HG02885 (cell line): ENCODE results near the gene CHPF.

Experiments
- ATAC-seq: cut with Tn5 transposase; IDR thresholded peaks from one replicate; pipeline ENCODE4 v1.9.1; 2021; ENCODE audit warnings: mild to moderate bottlenecking; ENCODE audit not compliant: unreplicated experiment, poor library complexity

Gene CHPF

DNA sequence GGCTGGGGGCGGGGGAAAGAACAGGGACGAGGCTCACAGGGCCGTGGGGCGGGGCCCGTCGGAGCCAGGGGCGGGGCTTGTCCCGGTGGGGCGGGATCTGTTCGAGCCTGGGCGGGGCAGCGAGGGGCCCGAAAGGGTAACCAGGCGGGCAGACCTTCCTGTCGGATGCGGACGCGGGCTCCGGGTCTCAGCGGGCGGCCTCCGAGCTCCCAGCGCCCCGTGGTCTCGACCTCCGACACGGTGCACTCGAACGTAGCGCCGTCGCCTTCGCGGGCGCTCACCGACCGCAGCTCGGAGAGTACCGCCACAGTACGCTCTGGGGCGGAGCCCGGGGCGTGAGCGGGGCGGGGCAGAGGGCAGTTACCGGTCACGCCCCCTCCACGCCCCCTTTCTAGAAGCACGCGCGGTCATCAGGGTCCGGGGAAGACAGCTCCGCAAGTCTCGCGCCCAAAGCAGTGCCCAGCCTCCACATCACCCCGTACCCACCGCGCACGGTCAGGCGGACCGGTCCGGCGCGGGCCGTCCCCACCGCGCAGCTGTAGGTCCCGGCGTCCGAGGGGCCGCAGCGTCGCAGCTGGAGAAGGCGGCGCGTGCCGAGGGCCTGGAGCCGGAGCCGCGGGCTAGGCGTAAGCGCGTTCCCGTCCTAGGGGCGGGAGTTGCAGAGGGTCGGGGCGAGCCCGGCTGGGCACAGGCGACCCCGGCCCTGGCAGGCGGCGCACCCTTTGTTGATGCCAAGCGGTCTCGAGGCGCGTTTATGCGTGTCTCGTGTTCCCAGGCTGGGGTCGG lies 9.0 kb upstream of the CHPF start:
- ATAC-seq = peak; percentile 95

DNA sequence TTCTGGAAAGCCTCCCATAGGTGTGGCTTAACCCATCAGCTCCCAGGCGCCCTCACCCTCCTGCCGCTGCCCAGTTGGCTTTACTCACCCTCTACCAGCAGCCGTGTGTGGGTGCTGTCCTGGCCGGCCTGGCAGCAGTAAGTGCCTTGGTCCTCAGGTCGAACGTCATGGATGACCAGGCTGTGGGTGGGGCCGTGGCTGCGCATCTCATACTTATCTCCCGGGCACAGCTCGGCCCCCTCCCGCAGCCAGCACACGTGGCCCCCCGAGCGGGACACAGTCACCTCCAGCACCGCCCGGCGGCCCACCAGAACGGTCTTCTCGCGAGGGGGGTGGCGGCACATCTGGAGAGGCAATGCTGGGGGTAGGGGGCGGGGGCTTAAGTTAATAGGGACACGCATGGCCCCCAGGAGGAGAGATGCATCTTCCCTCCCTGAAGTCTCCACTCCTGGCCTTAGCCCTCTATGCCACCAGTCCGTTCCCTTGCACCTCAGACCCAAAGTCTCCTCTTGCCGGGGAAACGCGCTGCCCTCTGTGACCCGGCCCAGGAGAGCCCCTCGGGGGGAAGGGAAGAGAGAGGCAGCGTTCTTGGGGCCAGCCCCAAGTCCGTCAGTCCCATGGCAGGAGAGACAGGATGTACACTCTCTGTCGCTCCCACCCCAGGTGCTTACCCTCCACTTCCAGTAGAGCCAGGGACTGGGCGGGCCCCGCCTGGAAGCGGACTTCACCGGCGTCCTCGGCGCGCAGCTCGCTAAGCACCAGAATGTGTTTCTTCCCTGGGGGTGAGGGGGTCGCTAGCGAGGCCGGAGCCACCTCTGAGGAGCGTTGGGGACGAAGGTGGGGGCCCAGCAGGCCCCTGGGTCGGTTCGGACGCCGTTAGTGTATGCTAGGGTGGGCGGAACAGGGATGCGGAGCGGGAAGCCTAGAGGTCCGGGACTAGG lies 8.1 kb upstream of the CHPF start:
- ATAC-seq = peak; percentile 4

DNA sequence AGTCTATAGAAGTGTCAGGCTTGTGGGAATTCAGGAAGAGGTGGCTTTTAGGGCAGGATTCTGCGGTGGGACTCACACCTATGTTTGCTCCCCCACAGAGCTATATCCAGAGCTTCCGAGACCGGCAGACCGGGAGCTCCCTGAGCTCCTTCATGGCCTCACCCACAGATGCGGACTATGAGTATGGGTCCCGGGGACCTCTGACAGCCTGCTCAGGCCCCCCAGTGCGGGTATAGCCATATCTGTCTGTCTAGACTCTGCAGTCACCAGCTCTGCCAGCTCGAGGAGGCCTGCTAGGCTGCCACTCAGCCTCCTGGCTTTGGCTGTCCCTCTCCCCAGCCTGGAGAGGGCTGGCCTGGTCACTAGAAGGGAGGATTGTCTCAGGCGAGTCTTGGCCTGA lies 6.0 kb upstream of the CHPF start:
- no peak for ATAC-seq

DNA sequence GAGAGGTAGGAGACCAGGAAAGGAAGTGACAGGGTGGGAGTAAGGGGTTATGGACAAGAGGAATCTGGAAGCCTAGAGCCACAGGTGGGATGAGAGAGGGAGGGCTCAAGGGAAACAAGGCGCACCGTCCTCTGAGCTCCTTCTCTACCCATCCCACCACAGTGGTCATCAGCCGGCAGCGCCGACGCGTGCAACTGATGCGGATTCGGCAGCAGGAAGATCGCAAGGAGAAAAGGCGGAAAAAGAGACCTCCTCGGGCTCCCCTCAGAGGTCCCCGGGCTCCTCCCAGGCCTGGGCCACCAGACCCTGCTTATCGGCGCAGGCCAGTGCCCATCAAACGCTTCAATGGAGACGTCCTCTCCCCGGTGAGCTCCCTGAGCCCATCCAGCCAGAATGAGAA lies 5.4 kb upstream of the CHPF start:
- no peak for ATAC-seq

DNA sequence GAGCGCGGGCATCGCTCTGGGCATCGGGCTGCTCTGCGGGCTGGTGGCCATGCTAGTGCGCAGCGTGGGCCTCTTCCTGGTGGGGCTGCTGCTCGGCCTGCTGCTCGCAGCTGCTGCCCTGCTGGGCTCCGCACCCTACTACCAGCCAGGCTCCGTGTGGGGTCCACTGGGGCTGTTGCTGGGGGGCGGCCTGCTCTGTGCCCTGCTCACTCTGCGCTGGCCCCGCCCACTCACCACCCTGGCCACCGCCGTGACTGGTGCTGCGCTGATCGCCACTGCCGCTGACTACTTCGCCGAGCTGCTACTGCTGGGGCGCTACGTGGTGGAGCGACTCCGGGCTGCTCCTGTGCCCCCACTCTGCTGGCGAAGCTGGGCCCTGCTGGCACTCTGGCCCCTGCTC lies 4.0 kb upstream of the CHPF start:
- ATAC-seq = no peak

DNA sequence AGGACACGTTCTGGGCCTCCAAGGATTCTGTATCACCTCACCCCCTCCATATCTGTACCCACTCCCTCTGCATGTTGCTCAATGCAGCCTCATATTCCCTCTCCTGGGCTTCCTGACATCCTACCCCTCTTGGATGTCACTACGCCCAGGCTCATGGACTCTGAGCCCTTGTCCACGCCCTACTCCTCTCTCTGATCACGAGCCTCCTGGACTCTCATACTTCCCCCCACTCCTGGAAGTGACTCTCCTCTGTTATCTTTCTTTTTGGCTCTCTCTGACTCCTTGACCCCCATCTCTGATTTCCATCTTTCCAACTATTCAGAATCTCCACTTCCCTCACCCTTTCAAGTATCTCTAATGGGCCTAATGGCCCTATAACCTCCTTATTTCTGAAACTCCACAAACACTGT lies 2.3 kb upstream of the CHPF start:
- no peak for ATAC-seq

DNA sequence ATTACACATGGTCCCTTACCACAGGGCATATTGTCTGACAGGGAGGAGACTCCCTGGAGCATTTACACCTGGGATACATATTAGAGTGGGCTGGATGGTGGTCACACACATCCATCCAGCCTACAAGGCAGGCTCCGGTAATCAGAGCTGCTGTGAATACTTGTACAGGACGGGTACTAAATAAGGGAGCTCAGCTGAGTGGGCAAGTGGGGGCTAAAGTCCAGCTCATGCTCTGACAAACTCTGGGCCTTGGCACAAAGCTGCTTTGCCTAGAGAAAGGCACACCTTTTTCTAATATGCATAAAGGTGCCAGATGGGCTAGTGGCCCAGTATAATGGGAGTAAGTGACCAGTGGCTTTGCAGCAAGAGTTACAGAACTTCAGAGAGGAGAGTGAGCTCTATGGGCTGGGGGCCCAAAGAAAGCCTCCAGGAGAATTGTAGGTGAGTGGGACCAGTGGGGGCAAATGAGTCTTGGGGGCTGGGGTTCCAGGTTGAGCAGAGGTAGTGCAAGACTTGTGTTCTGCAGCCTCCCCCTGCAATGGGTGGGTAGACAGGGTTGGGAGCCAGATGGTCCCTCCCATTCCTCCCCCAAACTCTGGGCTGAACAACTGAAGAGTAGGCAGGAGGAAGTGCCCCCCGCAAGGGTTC lies 1.8 kb upstream of the CHPF start:
- ATAC-seq = no peak

DNA sequence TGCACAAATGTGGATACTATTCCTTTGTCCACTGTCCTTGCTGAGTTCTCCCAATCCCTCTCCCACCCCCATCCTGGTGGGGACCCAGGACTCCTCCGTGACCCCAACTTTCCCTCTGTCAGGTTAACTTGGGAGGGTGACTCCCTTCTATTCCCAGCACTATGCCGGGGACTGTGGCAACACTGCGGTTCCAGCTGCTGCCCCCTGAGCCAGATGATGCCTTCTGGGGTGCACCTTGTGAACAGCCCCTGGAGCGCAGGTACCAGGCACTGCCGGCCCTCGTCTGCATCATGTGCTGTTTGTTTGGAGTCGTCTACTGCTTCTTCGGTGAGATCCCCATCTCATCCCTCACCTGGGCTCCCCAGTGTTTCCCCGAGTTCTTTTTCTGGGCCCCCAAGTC lies 958 bp upstream of the CHPF start:
- ATAC-seq = no peak

DNA sequence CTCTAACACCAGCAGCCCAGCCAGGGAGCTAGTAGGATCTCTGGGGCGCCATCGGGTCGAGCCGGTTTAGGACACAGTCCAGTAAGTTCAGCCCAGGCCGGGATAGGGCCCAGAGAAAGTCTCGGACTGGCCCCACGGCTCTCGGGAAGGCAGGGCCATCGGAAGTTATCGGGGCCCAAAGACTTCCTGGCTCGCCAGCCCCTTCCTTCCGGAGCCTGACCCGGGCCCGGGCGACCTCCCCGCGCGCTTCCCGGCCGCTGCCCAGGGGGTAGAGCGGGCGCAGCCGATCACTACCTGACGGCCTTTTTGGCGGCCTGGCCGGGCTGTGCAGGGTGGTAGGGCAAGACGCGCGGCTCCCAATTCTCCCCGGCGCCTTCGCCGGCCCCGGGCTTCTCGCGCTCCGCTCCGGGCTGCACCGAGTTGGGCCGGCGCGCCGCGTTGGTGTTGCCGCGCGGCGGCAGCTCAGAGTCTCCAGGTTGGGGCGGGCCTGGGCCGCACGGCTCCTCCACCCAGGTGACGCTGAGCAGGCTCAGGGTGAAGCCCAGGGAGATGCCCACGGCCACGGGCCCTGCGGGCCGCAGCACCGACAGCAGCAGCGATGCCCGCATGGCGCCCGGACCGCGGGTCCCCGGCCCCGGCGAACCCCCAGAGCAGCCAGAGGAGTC lies 546 bp downstream of the CHPF start:
- peak; percentile 29 for ATAC-seq

DNA sequence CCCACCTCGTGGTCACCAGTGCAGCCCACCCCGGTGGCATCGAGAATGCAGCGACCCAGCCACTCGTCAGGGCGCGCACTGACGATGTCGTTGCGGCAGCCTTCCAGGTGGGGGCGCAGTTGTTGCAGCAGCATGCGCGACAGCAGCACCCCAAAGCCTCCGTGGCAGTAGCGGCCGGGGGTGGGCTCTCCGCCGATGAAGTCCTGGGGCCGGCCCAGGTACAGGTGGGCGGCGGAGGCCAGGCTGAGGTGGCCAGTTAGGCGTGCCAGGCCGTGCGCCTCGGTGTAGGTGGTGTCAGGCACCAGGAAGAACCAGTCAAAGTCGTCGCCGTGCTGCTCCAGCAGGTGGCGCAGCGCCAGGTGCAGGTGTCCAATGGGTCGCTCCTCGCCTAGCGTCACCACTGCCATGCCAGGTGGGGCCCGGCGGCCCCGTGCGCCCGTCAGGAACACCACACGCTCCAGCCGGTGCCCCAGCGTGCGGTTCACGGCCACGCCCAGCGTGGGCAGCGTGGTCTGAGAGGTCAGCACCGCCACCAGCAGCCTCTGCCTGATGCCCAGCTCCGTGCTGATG lies 1.9 kb downstream of the CHPF start:
- peak; percentile 55 for ATAC-seq

DNA sequence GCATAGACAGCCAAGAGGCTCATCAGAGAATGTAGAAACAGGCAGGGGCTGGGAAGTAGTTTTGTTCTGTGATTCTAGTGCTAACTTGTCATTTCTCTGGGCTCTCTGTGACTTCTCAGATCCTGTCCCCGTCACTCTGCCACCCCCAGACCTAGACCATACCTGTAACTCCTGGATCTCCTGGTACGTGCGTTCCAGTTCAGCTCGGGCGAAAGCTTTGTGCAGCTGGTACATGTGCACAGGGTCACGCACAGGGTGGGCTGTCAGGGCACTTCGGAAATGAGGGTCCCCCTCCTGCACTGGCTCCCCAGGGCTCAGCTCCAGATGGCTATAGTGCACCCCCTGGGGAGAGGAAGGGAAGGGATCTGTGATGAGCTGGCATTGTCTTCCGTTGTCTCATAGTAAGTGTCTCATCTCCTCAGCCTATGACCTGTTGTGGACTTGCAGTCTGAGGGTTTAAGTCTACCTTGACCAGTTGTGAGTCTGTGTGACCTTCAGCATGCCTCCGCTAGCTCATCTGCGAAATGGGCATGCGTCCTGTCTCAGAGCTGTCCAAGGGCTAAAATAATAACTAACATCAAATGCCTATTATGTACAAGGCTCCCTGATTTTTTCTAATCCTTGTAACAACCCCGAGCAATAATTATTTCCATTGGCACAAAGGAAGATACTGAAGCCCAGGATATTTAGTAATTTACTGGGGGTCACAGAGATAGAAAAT lies 2.7 kb downstream of the CHPF start:
- no peak for ATAC-seq

DNA sequence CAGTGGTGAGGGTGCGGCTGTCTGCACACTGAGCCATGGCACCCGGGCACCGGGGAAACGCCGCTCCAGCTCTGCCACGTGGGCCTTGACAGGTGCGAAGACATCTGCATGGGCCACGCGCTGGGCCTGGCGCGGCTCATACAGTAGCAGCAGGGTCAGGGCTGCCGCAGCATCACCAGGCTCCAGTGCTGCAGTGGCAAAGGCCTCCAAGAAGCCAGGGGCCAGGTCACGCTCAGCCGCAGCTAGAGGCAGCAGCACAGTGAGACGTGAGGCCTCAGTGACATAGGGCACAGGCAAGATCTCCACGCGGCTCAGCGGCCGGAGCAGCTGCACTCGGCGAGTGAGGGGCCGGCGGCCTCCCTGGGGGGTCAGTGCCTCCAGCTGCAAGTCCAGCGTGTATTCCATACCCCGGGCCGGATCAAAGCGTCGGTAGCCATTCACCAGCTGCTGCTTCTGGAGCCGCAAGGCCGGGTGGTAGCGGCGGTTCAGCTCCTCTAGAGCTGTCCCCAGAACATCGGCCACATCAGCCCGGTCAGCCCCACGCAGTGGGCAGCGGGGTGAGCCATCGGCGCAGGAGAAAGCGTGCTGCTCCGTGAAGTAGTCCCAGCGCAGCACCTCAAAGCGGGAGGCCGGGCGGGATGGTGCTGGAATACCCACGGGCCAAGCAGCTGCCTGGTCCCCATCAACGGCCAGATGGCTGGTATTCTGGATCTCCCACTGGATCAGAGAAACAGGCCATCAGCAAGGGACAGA lies 3.5 kb downstream of the CHPF start:
- ATAC-seq = no peak

DNA sequence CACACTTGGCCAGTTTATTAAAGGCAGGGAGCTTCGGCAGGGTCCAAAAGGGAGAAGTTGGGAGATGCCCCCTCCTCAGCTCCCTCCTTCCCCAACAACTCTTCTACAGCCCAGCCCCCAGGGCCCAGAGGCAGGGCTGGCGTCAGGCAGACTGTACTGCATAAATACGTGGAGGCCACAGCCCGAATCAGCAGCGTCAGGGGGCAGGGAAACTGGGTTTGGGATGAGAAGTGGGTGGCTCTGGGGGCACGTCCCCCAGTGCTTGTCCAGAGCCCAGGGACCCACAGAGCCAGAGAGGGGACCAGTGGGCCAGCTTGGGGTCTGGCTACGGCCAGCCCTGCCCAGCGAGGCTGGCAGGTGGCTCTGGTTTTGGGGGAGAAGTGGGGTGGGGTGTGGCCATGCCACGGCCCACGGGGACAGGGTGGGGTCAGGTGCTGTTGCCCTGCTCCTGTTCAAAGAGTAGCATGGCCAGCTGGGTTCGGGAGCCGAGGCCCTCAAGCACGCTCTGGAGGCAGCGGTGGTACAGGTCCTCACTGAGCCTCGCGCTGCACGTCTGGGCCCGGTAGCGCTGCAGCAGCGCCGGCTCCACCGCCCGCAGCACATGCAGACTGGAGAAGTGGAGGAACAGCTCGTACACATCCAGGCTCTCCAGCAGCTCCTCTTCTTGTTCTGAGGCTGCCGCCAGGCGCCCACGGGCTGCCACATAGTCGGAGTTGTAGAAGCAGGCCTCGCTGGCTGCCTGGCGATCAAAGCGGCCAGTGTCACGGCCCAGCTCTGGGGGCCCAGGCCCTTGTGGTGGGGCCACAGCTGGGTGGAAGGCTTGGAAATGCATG lies 4.4 kb downstream of the CHPF start:
- no peak for ATAC-seq

DNA sequence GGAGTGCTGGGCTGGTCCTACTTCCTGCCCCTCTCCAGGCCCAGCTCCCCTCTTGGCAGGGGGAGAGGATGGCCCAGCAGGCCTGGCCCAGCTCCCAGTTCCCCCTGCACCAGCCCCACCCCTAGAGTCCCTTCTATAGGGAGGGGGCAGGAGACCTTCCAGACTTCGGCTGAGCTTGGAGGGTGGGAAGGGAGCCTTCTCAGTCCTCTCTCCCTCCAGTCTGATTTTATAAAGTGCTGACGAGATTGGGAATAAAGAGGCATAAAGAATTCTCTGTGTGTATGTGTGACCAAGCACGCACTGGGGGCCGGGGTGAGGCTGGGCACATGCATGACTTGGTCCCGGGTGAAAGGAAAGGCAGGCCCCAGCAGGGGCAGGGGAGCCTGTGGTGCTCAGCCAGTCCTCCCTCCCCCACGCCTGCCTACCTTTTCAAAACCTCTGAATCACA lies 5.1 kb downstream of the CHPF start:
- no peak for ATAC-seq

DNA sequence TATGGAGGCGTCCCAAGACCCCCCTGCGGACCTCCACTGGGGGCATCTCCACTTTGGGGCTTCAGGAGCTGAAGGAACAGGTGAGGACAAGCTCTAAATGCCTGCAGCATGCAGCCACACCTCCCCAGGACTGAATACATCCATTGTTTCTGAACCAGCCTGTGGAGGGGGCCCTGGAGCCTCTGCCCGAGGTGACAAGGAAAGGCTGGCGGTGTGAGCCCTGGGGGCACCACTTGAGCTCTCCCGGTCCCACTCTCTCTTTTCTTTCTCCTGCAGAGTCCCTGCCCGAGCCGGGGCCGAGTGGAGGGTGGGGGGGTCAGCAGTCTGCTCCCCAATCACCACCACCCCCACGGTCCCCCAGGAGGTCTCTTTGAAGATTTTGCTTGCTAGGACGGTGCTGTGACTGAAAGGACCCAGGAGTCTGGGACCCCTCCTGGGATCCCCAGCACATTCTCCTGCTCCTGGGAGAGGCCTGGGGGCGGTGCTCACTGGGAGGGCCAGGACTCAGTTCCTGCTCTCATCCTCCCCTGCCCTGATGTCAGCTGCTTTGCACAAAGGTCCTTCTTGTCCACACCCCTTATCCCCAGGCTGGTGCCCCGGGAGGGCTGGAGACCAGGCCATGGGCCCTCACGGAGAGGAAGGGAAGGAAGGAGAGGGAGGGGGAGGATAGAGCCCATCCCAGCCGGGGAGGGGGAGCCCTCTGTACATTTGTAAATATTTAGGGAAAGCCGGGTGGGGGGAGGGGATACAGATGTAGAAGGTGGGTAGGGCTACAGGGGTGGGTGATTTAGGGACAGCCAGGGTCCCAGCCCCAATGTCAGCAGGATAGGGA lies 5.7 kb downstream of the CHPF start:
- no peak for ATAC-seq

DNA sequence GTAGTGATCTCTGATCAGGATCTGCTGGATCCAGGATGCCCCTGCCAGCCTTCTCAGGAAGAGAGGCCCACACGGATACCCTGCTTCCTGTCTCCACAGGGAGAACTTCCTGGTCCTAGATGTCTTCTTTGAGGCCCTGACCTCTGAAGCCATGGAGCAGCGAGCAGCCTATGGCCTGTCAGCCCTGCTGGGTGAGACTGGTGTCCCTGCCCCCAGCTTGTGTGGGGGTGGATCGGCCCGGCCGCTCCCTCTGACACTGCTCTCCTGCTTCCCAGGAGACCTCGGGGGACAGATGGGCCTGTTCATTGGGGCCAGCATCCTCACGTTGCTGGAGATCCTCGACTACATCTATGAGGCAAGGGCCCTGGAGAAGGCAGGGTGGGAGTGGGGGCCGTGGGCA lies 6.6 kb downstream of the CHPF start:
- ATAC-seq = no peak

DNA sequence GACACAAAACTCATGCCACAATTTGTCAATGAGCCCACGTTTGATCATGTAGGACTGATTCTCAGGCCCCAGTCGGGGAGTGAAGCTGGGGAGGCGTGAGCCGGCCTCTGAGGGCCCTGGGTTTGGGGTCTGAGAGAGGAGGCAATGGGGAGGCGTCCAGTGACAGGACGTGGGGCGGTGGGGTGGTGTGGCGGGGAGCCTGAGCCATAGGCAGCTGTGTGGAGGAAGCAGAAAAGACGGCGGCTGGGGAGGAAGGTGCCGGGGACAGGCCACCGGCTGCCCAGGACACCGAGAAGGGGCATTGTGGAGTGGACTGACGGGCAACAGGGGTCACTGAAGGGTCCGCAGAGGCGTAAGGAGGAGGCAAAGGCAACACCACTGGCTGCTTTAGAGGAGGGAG lies 7.2 kb downstream of the CHPF start:
- ATAC-seq = no peak
